Parathyroid adenoma (tissue), 2 donors: ENCODE data around the gene MDM2.

Experiments used
- H2AFZ ChIP-seq: fragments of 300-600 bp; sonication (generic); one replicate; pipeline ENCODE4 v1.7.0; 2017; ENCODE audit warnings: antibody characterized with exemption, mild to moderate bottlenecking
- H3K27ac ChIP-seq: fragments of 300-600 bp; sonication (generic); one replicate; pipeline ENCODE4 v1.7.0; 2017
- H3K27me3 ChIP-seq: fragments of 300-600 bp; sonication (generic); one replicate; pipeline ENCODE4 v1.7.0; 2017; ENCODE audit warnings: low read length; ENCODE audit not compliant: control insufficient read depth, insufficient read depth
- H3K36me3 ChIP-seq: fragments of 300-600 bp; sonication (generic); one replicate; pipeline ENCODE4 v1.7.0; 2017; ENCODE audit warnings: low read length; ENCODE audit not compliant: control insufficient read depth, insufficient read depth
- H3K4me1 ChIP-seq: fragments of 300-600 bp; sonication (generic); one replicate; pipeline ENCODE4 v1.7.0; 2017; ENCODE audit warnings: control low read depth
- H3K4me2 ChIP-seq: fragments of 300-600 bp; sonication (generic); one replicate; pipeline ENCODE4 v1.7.0; 2017; ENCODE audit warnings: low read length
- H3K4me3 ChIP-seq: fragments of 300-600 bp; sonication (generic); one replicate; pipeline ENCODE4 v1.7.0; 2017; ENCODE audit warnings: low read depth, low read length
- H3K79me2 ChIP-seq: fragments of 300-600 bp; sonication (generic); one replicate; pipeline ENCODE4 v1.7.0; 2017; ENCODE audit warnings: control low read depth
- H3K9ac ChIP-seq: fragments of 300-600 bp; sonication (generic); one replicate; pipeline ENCODE4 v1.7.0; 2017; ENCODE audit warnings: mild to moderate bottlenecking
- H3K9me3 ChIP-seq: fragments of 300-600 bp; sonication (generic); one replicate; pipeline ENCODE4 v1.7.0; 2017; ENCODE audit warnings: low read length; ENCODE audit not compliant: control insufficient read depth
- CTCF ChIP-seq: fragments of 300-600 bp; sonication (generic); IDR thresholded peaks from one replicate; pipeline ENCODE4 v1.7.0; 2017; ENCODE audit warnings: antibody characterized with exemption, mild to moderate bottlenecking
- donor health status: primary hyperparathyroidism.

MDM2 gene

GRCh38 chr12:68784015-68784414 is 24.0 kb upstream of the MDM2 start:
- Histone ChIP-seq H3K4me1 (no peaks in the 10 kb centered on the region), H3K4me3 (no peak overlapping the region), H3K27ac (no peak overlapping the region)

GRCh38 chr12:68785358-68785757 is 22.6 kb upstream of the MDM2 start:
- Histone ChIP-seq H3K36me3 (no peaks in the 10 kb centered on the region), H3K4me1 (no peaks in the 10 kb centered on the region), H3K27me3 (no peaks in the 10 kb centered on the region), H3K4me2 (no peak overlapping the region), H3K9me3 (no peaks in the 10 kb centered on the region), H3K79me2 (no peaks in the 10 kb centered on the region), H2AFZ (no peak overlapping the region), H3K27ac (no peak overlapping the region), H3K9ac (no peak overlapping the region), H3K4me3 (no peak overlapping the region)
- TF ChIP-seq CTCF = no peak

More at GRCh38 chr12:68784015-68784414, 24.0 kb upstream of the MDM2 start:
- Histone ChIP-seq H3K4me2 (no peak overlapping the region), H3K36me3 (no peaks in the 10 kb centered on the region), H3K9ac (no peak overlapping the region), H2AFZ (no peak overlapping the region), H3K27me3 (no peaks in the 10 kb centered on the region), H3K9me3 (no peaks in the 10 kb centered on the region), H3K79me2 (no peaks in the 10 kb centered on the region)
- TF ChIP-seq CTCF = no peak

- no peaks in the 10 kb centered on the region for H3K36me3 ChIP-seq
- H3K4me1 ChIP-seq = no peaks in the 10 kb centered on the region
- H3K9me3 ChIP-seq = no peaks in the 10 kb centered on the region
- H2AFZ ChIP-seq = no peak overlapping the region
- no peaks in the 10 kb centered on the region for H3K79me2 ChIP-seq
- H3K4me2 ChIP-seq = no peak overlapping the region
- H3K9ac ChIP-seq = no peak overlapping the region
- no peaks in the 10 kb centered on the region for H3K27me3 ChIP-seq
- no peak overlapping the region for H3K4me3 ChIP-seq
- TF ChIP-seq CTCF = no peak
- no peak overlapping the region for H3K27ac ChIP-seq
Observed at GRCh38 chr12:68785823-68786222, 22.2 kb upstream of the MDM2 start.

- Histone ChIP-seq H2AFZ (no peak overlapping the region), H3K36me3 (no peaks in the 10 kb centered on the region), H3K9ac (no peak overlapping the region), H3K27me3 (no peaks in the 10 kb centered on the region), H3K4me2 (no peak overlapping the region), H3K4me1 (no peaks in the 10 kb centered on the region), H3K27ac (no peak overlapping the region), H3K4me3 (no peak overlapping the region), H3K9me3 (no peaks in the 10 kb centered on the region), H3K79me2 (no peaks in the 10 kb centered on the region)
- no peak for TF ChIP-seq CTCF
Observed at GRCh38 chr12:68786929-68787328, 21.0 kb upstream of the MDM2 start.

GRCh38 chr12:68788554-68789143 is 19.3 kb upstream of the MDM2 start:
- H3K4me2 ChIP-seq = no peak overlapping the region
- no peaks in the 10 kb centered on the region for H3K4me1 ChIP-seq
- H3K9ac ChIP-seq = no peak overlapping the region
- no peak overlapping the region for H3K4me3 ChIP-seq
- H3K27ac ChIP-seq = no peak overlapping the region
- H3K27me3 ChIP-seq = no peaks in the 10 kb centered on the region
- no peak for TF ChIP-seq CTCF
- H3K79me2 ChIP-seq = no peaks in the 10 kb centered on the region
- no peaks in the 10 kb centered on the region for H3K36me3 ChIP-seq
- no peak overlapping the region for H2AFZ ChIP-seq
- H3K9me3 ChIP-seq = no peaks in the 10 kb centered on the region
